Activated CD8-positive, alpha-beta memory T cell treated with anti-CD3 and anti-CD28 coated beads for 36 hours (primary cell): ENCODE results near the gene SLC7A9. TPM values are rescaled to one million over a fixed set of nuclear protein-coding genes. Genes with fewer than 3 reads are reported as not detected.

Source experiments
- CTCF ChIA-PET: fragments of 350-600 bp; sonication (Branson Sonifier 250); formaldehyde crosslinking; loops from one replicate; lab custom pipeline; 2021; ENCODE audit warnings: antibody characterized with exemption; lab: Charles Lee
- POLR2A ChIA-PET: fragments of 350-600 bp; sonication (Branson Sonifier 250); formaldehyde crosslinking; loops from one replicate; lab custom pipeline; 2021; ENCODE audit warnings: antibody characterized with exemption; lab: Charles Lee
- total RNA-seq, 2 experiments: library from RNA; stranded (reverse); gene quantifications; one replicate each; pipeline ENCODE4 v1.2.3, GENCODE V29; 2021

Gene SLC7A9
- total RNA-seq: not detected

- POLR2A ChIA-PET: no interaction called here
- CTCF ChIA-PET: interaction anchor here (1.0 kb wide), 1 partner anchor 36 kb away, joined by 3 read pairs; no protein-coding TSS in a partner anchor
Measured at GRCh38 chr19:32869369-32869965, at the start of gene SLC7A9. Gene SLC7A9, minus strand, starts transcription at chr19:32869767. Its CDS starts 1,233 bp downstream, at chr19:32868534.

- CTCF ChIA-PET: no interaction called here
- POLR2A ChIA-PET: no interaction called here
Measured at GRCh38 chr19:32919365-32919764, 49.8 kb upstream of the SLC7A9 start.

GRCh38 chr19:32917616-32917996, 48.0 kb upstream of the SLC7A9 start:
- CTCF ChIA-PET: interaction anchor here (0.6 kb wide), 1 partner anchor 64 kb away, joined by 4 read pairs; no protein-coding TSS in a partner anchor
- POLR2A ChIA-PET: no interaction called here

- ChIA-PET CTCF (interaction anchor here (0.6 kb wide), 1 partner anchor 63 kb away, joined by 4 read pairs; no protein-coding TSS in a partner anchor), POLR2A (no interaction called here)
Measured at GRCh38 chr19:32916969-32917615, 47.5 kb upstream of the SLC7A9 start.

- ChIA-PET CTCF (no interaction called here), POLR2A (no interaction called here)
Measured at GRCh38 chr19:32914879-32915660, 45.5 kb upstream of the SLC7A9 start.

- CTCF ChIA-PET: no interaction called here
- POLR2A ChIA-PET: no interaction called here
Measured at GRCh38 chr19:32911467-32911866, 41.9 kb upstream of the SLC7A9 start.

GRCh38 chr19:32910874-32911273, 41.3 kb upstream of the SLC7A9 start:
- ChIA-PET POLR2A (no interaction called here), CTCF (no interaction called here)

GRCh38 chr19:32910094-32910493, 40.5 kb upstream of the SLC7A9 start:
- ChIA-PET CTCF (interaction anchor here (0.7 kb wide), 1 partner anchor 137 kb away, joined by 4 read pairs; no protein-coding TSS in a partner anchor), POLR2A (no interaction called here)

- CTCF ChIA-PET: no interaction called here
- POLR2A ChIA-PET: no interaction called here
Measured at GRCh38 chr19:32909257-32909656, 39.7 kb upstream of the SLC7A9 start.

GRCh38 chr19:32908641-32909190, 39.1 kb upstream of the SLC7A9 start:
- ChIA-PET POLR2A (no interaction called here), CTCF (no interaction called here)

- CTCF ChIA-PET: no interaction called here
- POLR2A ChIA-PET: no interaction called here
Measured at GRCh38 chr19:32902448-32902847, 32.9 kb upstream of the SLC7A9 start.

- CTCF ChIA-PET: no interaction called here
Measured at GRCh38 chr19:32901504-32902161, 32.1 kb upstream of the SLC7A9 start.

GRCh38 chr19:32896516-32897214, 27.1 kb upstream of the SLC7A9 start:
- POLR2A ChIA-PET: no interaction called here
- CTCF ChIA-PET: no interaction called here

More at GRCh38 chr19:32901504-32902161, 32.1 kb upstream of the SLC7A9 start:
- POLR2A ChIA-PET: no interaction called here

GRCh38 chr19:32895384-32895783, 25.8 kb upstream of the SLC7A9 start:
- POLR2A ChIA-PET: no interaction called here
- CTCF ChIA-PET: no interaction called here

GRCh38 chr19:32891609-32892008, 22.0 kb upstream of the SLC7A9 start:
- CTCF ChIA-PET: interaction anchor here (0.7 kb wide), 1 partner anchor 120 kb away, joined by 3 read pairs; no protein-coding TSS in a partner anchor
- POLR2A ChIA-PET: no interaction called here

GRCh38 chr19:32890841-32891240, 21.3 kb upstream of the SLC7A9 start:
- ChIA-PET CTCF (no interaction called here), POLR2A (no interaction called here)

- POLR2A ChIA-PET: no interaction called here
- CTCF ChIA-PET: no interaction called here
Measured at GRCh38 chr19:32890326-32890725, 20.8 kb upstream of the SLC7A9 start.

- POLR2A ChIA-PET: no interaction called here
- CTCF ChIA-PET: no interaction called here
Measured at GRCh38 chr19:32889137-32889934, 19.8 kb upstream of the SLC7A9 start.
